Stimulated activated CD4-positive, alpha-beta T cell treated with anti-CD3 and anti-CD28 coated beads, TNF-alpha, amount 100 ng/mL, for 24 hours (primary cell): ENCODE results near the gene PRKCQ.
"Not testable (repeated sequence)": the region's sequence is repeated elsewhere in the genome, so short reads cannot be mapped to it uniquely, and the experiment has no call there.

ENCODE experiments used
- DNase-seq, 3 experiments: peaks; one replicate each; pipeline ENCODE4 v3.0.0-alpha.2; 2020; ENCODE audit warnings: low read depth in 3 of 3

Gene PRKCQ

DNA sequence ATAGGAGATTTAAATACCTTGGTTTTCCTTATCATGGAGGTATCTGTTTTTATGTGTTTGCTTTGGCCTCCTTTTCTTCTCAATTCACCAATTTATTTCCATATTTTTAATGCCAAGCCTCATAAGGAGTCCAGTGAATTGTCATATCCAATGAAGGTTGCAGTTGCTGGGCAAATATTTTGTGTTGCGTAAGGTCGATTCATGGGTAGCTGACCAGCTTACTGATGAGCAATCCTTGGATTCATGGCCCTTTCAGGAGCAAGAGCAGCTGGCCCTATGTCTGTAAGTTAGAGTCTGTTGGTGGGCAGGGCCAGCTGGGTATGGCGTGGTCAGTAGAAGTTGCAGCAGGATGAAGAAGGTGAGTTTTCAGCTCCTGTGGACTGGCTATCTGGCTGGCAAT is 194.4 kb downstream of the PRKCQ start:
- DNase-seq, result no peak

DNA sequence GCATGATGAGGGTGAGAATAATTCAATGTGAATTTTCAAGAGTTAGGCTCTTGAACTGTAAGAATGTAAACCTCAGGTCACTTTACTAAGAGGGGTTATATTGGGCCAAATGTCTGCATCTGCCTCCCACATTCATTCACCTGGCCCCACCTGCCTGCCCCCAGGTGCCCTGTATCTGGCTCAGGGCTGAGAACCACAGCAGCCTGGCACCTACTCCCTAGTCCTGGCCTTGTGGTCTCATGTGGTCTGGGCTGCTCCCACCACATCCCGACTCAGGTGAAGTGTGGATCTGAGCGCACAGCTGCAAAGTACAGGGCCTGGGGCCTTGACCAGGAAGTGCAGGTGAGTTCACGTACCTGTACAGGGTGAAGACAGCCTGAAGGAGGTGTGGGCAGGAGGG is 195.2 kb downstream of the PRKCQ start:
- no peak for DNase-seq

DNA sequence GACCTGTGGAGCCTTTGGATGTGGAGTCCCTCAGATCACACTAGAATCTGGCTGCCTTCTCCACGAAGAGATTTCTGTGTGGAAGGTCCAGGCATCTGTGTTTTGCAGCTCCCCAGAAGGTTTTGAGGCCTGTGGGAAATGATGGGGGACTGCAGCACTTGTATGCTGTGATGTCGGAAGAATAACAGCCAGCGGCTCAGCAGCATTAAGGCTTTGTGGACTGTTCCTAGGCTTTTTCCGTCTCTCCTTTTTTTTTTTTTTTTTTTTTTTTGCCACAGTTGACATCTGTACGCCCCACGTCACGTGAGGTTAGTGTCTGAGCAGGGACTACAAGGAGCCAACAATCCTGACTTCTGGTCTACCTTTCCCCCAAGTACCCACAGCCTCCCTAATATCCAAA is 196.0 kb downstream of the PRKCQ start:
- DNase-seq, result no peak

DNA sequence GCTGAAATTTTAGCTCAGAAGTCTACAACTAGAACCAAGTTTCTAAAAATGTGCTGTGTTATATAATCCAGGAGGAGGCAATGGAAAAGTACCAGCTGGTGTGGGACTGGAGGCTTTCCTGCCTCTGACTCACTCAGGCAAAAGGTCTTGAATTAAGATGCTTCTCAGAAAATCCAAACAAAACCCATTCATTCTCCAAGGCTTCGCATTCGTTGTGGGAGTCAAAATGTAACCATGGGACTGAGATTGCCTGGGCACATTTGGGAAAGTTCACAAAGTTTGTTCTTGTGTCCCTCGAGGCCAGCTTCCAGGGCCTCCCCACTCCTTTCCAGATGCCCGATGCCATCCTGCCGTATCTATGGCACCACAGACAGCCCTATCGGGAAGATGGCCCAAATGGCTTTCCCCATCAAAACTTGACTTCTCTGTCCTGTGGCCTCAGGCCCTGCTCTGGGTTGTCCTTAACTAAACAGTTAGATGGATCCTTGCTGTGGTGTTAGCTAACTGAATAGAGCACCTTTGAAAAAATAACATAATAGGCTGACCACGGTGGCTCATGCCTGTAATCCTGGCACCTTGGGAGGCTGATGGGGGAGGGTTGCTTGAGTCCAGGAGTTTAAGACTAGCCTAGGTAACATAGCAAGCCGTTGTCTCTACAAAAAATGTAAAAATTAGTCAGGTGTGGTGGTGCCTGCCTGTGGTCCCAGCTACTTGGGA is 196.8 kb downstream of the PRKCQ start:
- no peak for DNase-seq

DNA sequence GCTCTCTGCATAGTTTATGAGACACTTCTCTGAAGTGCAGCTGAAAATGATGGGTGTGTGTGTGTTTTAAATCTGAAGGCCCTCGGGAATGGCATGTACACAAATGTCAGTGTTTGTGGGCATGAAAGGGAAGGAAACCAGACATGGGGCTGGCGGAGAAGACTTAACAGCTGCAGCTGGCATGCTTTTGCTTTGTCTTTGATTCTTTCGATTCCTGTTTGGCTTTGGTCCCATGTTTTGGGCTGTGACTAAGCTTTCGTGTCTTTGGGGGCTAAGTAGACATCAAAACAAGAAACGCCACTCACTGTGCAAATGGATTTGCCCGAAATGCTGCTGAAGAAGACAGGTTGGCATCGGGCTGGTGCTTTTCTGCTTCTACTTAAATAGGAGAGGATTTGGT is 198.0 kb downstream of the PRKCQ start:
- peak; percentile 28 to 33 (median 31) for DNase-seq

DNA sequence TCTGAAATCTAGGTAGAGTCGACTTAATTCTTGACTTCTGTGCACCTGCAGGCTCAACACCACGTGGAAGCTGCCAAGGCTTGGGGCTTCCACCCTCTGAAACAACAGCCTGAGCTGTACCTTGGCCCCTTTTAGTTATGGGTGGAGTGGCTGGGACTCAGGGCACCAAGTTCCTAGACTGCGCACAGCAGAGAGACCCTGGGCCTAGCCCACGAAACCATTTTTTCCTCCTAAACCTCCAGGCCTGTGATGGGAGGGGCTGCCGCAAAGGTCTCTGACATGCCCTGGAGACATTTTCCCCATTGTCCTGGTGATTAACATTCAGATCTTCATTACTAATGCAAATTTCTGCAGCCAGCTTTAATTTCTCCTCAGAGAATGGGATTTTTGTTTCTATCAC is 199.6 kb downstream of the PRKCQ start:
- DNase-seq, result not testable (repeated sequence)

DNA sequence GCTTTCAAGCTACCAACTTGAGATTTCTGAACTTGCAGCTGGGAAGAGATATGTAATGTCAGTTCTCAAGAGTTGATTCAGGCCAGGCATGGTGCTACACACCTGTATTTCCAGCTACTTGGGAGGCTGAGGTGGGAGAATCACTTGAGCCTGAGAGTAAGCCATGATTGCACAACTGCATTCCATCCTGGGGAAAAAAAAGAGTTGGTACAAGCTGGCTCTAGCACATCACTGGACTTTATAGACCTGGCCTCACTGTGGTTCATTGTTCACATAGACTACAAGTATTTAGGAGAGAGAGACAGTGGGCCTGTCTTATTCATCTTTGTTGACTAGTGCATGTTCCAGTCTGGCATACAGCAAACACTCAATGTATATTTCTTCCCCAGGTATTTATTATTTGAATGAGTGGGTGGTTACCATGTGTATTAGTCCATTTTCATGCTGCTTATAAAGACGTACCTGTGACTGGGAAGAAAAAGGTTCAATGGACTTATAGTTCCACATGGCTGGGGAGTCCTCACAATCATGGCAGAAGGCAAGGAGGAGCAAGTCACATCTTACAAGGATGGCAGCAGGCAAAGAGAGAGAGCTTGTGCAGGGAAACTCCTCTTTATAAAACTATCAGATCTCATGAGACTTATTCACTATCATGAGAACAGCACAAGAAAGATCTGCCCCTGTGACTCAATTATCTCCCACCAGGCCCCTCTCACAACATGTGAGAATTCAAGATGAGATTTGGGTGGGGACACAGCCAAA is 200.9 kb downstream of the PRKCQ start:
- no peak for DNase-seq
